K562 (cell line): ENCODE measurements around the gene OPRL1. TPM values are rescaled to one million over a fixed set of nuclear protein-coding genes. Genes with fewer than 3 reads are reported as not detected.

Experiments used
- ATAC-seq: fragments of 200-7000 bp; cut with Tn5 transposase; 3 replicates; pipeline ENCODE4 v1.9.1; 2020; ENCODE audit warnings: moderate library complexity
- BruUV-seq: library from RNA; stranded (reverse); fragments of 400-500 nt; replicated peaks from 2 replicates; lab custom pipeline; 2021; lab: Mats Ljungman, UMichigan
- CTCF ChIA-PET: fragments of 300-600 bp; formaldehyde crosslinking; extraction: SDS; loops from one replicate; lab custom pipeline; 2021; ENCODE audit warnings: low intra/inter-chr PET ratio; lab: Yijun Ruan, JAX
- POLR2A ChIA-PET: fragments of 300-600, 350-650 bp; sonication (Branson Sonifier 250); formaldehyde crosslinking; extraction: SDS; loops from one replicate; lab custom pipeline; 2021; ENCODE audit warnings: antibody characterized with exemption, inconsistent platforms; lab: Yijun Ruan, JAX
- DNase-seq, 4 experiments: peaks; one replicate each; pipeline versions ENCODE4 v3.0.0 to v3.0.0-alpha.2; 2011 to 2018; ENCODE audit warnings: low spot score in 3 of 4, mixed read lengths in 3 of 4; ENCODE audit errors: extremely low read depth in 1 of 4
- FAIRE-seq: peaks from 2 replicates; lab custom pipeline; 2011; peaks lifted over from hg19 to GRCh38; lab: Jason Lieb, UNC
- H2AFZ ChIP-seq: 2 replicates; pipeline ENCODE4 v1.6.0; 2011; ENCODE audit warnings: low read depth, low read length, control low read depth, inconsistent platforms
- H3K27ac ChIP-seq: fragments of 200-600 bp; 3 replicates; pipeline ENCODE4 v1.8.0; 2011; ENCODE audit warnings: low read depth, mild to moderate bottlenecking, control low read depth, inconsistent platforms, low read length, moderate library complexity, mixed read lengths; ENCODE audit errors: extremely low read depth
- H3K27me3 ChIP-seq, 2 experiments: fragments of 300-600 bp in 1 of 2; 2 replicates in 1 of 2; 3 replicates in 1 of 2; pipeline versions ENCODE4 v1.6.0 to v1.8.0; 2011; ENCODE audit warnings: inconsistent platforms in 2 of 2, low read length in 2 of 2, mild to moderate bottlenecking in 1 of 2, mixed read lengths in 1 of 2, moderate library complexity in 1 of 2; ENCODE audit not compliant: control insufficient read depth in 2 of 2, insufficient read depth in 2 of 2
- H3K36me3 ChIP-seq: fragments of 300-600 bp; 3 replicates; pipeline ENCODE4 v1.8.0; 2011; ENCODE audit warnings: mild to moderate bottlenecking, low read length, inconsistent platforms; ENCODE audit not compliant: control insufficient read depth, insufficient read depth
- H3K4me1 ChIP-seq, 2 experiments: fragments of 200-600 bp in 1 of 2; replicated peaks in 1 of 2; 2 replicates in 1 of 2; 3 replicates in 1 of 2; pipeline versions ENCODE4 v1.5.1 to v1.8.0; 2011; ENCODE audit warnings: inconsistent platforms in 2 of 2, low read length in 2 of 2, mild to moderate bottlenecking in 1 of 2, mixed read lengths in 1 of 2, moderate library complexity in 1 of 2; ENCODE audit not compliant: control insufficient read depth in 2 of 2, insufficient read depth in 2 of 2
- H3K4me2 ChIP-seq: 2 replicates; pipeline ENCODE4 v1.6.1; 2011; ENCODE audit warnings: low read length, control low read depth, inconsistent platforms, mixed read lengths; ENCODE audit not compliant: insufficient read depth
- H3K4me3 ChIP-seq: fragments of 200-600 bp; sonication (generic), shearing (Covaris generic); 2 replicates; pipeline ENCODE4 v1.5.1; 2016; ENCODE audit warnings: control low read depth, inconsistent platforms
- H3K79me2 ChIP-seq: fragments of 200-600 bp; 3 replicates; pipeline ENCODE4 v1.8.0; 2011; ENCODE audit warnings: low read length, inconsistent platforms; ENCODE audit not compliant: control insufficient read depth, insufficient read depth
- H3K9ac ChIP-seq, 2 experiments: 2 replicates each; pipeline versions ENCODE4 v1.6.0 to v1.6.1; 2011; ENCODE audit warnings: low read depth in 2 of 2, low read length in 2 of 2, control low read depth in 1 of 2, inconsistent platforms in 1 of 2, mild to moderate bottlenecking in 1 of 2, mixed read lengths in 1 of 2; ENCODE audit not compliant: insufficient read depth in 1 of 2
- H3K9me1 ChIP-seq: one replicate; pipeline ENCODE4 v1.6.0; 2011; ENCODE audit warnings: inconsistent platforms, mild to moderate bottlenecking, low read length, moderate library complexity; ENCODE audit not compliant: control insufficient read depth, insufficient read depth
- H3K9me3 ChIP-seq: replicated peaks from 2 replicates; pipeline ENCODE4 v1.5.1; 2011; ENCODE audit warnings: low read depth, low read length, inconsistent platforms; ENCODE audit not compliant: control insufficient read depth, insufficient read depth
- H4K20me1 ChIP-seq: replicated peaks from 2 replicates; pipeline ENCODE4 v1.6.1; 2011; ENCODE audit warnings: low read length, inconsistent platforms, mixed read lengths; ENCODE audit not compliant: control insufficient read depth, insufficient read depth
- CREB3L1 ChIP-seq: fragments of 450-650 bp; IDR thresholded peaks from 2 replicates; pipeline ENCODE4 v1.6.1; 2014; ENCODE audit warnings: low read depth, mild to moderate bottlenecking, moderate library complexity, borderline replicate concordance
- DPF2 ChIP-seq: fragments of 450-650 bp; IDR thresholded peaks from 2 replicates; pipeline ENCODE4 v1.6.1; 2016
- JUND ChIP-seq, 2 experiments: IDR thresholded peaks; 2 replicates in 1 of 2; 3 replicates in 1 of 2; pipeline ENCODE4 v1.6.1; 2011; ENCODE audit warnings: borderline replicate concordance in 2 of 2, low read depth in 2 of 2, low read length in 2 of 2, improper control_type of control experiment in 1 of 2, missing biosample characterization in 1 of 2, missing genetic modification characterization in 1 of 2, missing genetic modification reagents in 1 of 2
- PRDM10 ChIP-seq: fragments of 450-650 bp; IDR thresholded peaks from 2 replicates; pipeline ENCODE4 v1.6.1; 2018; ENCODE audit not compliant: partially characterized antibody
- RBM22 ChIP-seq: fragments of 200-400 bp; formaldehyde crosslinking; IDR thresholded peaks from 2 replicates; pipeline ENCODE4 v1.6.1; 2018; ENCODE audit warnings: low read length, low read depth; ENCODE audit not compliant: poor library complexity, severe bottlenecking
- SMAD4 ChIP-seq: fragments of 250-450 bp; sonication (Bioruptor Pico); conservative IDR thresholded peaks from 2 replicates; pipeline ENCODE4 v1.8.0; 2021; ENCODE audit warnings: inconsistent platforms, mild to moderate bottlenecking, moderate library complexity
- THRA ChIP-seq: fragments of 450-650 bp; IDR thresholded peaks from 2 replicates; pipeline ENCODE4 v1.6.1; 2017; ENCODE audit warnings: mild to moderate bottlenecking, moderate library complexity
- VEZF1 ChIP-seq: fragments of 200-800 bp; sonication (Bioruptor generic); IDR thresholded peaks from 2 replicates; pipeline ENCODE4 v1.6.1; 2017; ENCODE audit warnings: missing genetic modification characterization, missing compliant biosample characterization
- ZNF316 ChIP-seq: fragments of 450-650 bp; IDR thresholded peaks from 2 replicates; pipeline ENCODE4 v1.6.1; 2016
- WGBS: fragments of 100-300 bp; shearing (Covaris generic); methylation state at CpG from one replicate; pipeline ENCODE4 v1.1.6; 2016; ENCODE audit warnings: low coverage, mixed read lengths; ENCODE audit not compliant: insufficient coverage; ENCODE audit errors: missing lambda C conversion rate; 5-methylcytosine and 5-hydroxymethylcytosine counted together
- in situ Hi-C: fragments of 300-500 bp; cut with MboI; formaldehyde crosslinking; loops from 4 replicates; pipeline ENCODE4 v1.15.0; 2018; ENCODE audit warnings: inconsistent platforms, mixed read lengths
- intact Hi-C: fragments of 100-400 bp; cut with micrococcal nuclease; formaldehyde crosslinking; loops from 2 replicates; pipeline ENCODE4 v1.14.2; 2022
- polyA plus RNA-seq, 8 experiments: library from polyadenylated mRNA; depleted of rRNA in 4 of 8; stranded (reverse) in 5 of 8; unstranded in 3 of 8; fragments of >200 nt; fragmentation: Nextera tagmentation in 2 of 8; fragmentation: Illumina TruSeq in 1 of 8; extraction: Ambion mirVana in 2 of 8; extraction: Trizol in 1 of 8; gene quantifications; 2 replicates each; pipeline versions ENCODE4 v1.2.1 to v1.2.3, GENCODE V29; 2011 to 2014; ENCODE audit warnings: inconsistent platforms in 1 of 8, missing spikeins in 1 of 8
- total RNA-seq, 7 experiments: library from RNA; depleted of rRNA in 6 of 7; stranded (reverse); fragments of >200 nt in 6 of 7; fragmentation: Illumina TruSeq in 2 of 7; extraction: Trizol in 2 of 7; gene quantifications; 2 replicates each; pipeline versions ENCODE4 v1.2.1 to v1.2.3, GENCODE V29; 2011 to 2021; ENCODE audit warnings: low replicate concordance in 1 of 7

The OPRL1 gene
- total and polyA plus RNA-seq, 9 of the 15 experiments (the other 6 are each of a cell fraction or from before 2014, with no cell fraction given) = 0.06 to 0.33 (median 0.11) TPM; not detected in 2

- H3K27ac ChIP-seq = peak overlapping the region; percentile 64
- no peaks in the 10 kb centered on the region for H3K79me2 ChIP-seq
- ATAC-seq (0 out of 3 replicates have a peak, but pooled peaks have one; percentile 2), DNase-seq (peak; percentile 55 to 78 (median 64)), FAIRE-seq (peak; percentile 89)
- H3K9me1 ChIP-seq = peaks cover 3% of the 10 kb centered on the region
- CTCF ChIA-PET = interaction anchor here (0.5 to 0.6 kb wide), 2 partner anchors 500 to 595 kb away, joined by 3 read pairs; no protein-coding TSS in a partner anchor
- in situ Hi-C loops = no loop called here
- H3K36me3 ChIP-seq = peaks cover 35% of the 10 kb centered on the region; the same call in 2 of the 3 replicates
- peaks cover 25 to 77% of the 10 kb centered on the region in 2 experiments for H3K4me1 ChIP-seq
- no peak overlapping the region for H3K4me3 ChIP-seq
- H3K9ac ChIP-seq = peak overlapping the region; percentile 14 to 87
- no peaks in the 10 kb centered on the region for H4K20me1 ChIP-seq
- H3K4me2 ChIP-seq = peak overlapping the region; percentile 44; the same call in 1 of the 2 replicates
- no peaks in the 10 kb centered on the region for H3K27me3 ChIP-seq
- POLR2A ChIA-PET = interaction anchor here (0.7 to 1.0 kb wide), 4 partner anchors 14 to 505 kb away, joined by 3 read pairs; partner anchors contain the start of gene RTEL1
- H2AFZ ChIP-seq = 0 out of 2 replicates have a peak overlapping the region, but pooled peaks have one; percentile 25
- 42% methylated on average over 17 of the region's 17 CpGs for WGBS
- intact Hi-C loops = loop anchor here (5.0 kb wide), 2 partner anchors 86 to 499 kb away; partner anchors contain the start of gene PTK6
- BruUV-seq = no TSS peak
- no peaks in the 10 kb centered on the region for H3K9me3 ChIP-seq
- TF ChIP-seq JUND (IDR thresholded peaks at IDR 0.05; ENCODE audit: borderline replicate concordance, low read depth, low read length) = no peak; the same call in 1 of the 2 replicates
- no peak for TF ChIP-seq JUND (tag; IDR thresholded peaks at IDR 0.05; ENCODE audit: borderline replicate concordance, low read depth, low read length)
- TF ChIP-seq VEZF1 (CRISPR knock-in tag) = peak; percentile 32
- TF ChIP-seq PRDM10 = no peak
- TF ChIP-seq SMAD4 (CRISPR knock-in tag) = peak; percentile 61
- TF ChIP-seq THRA = no peak
- peak; percentile 44; the same call in 1 of the 2 replicates for TF ChIP-seq CREB3L1
- TF ChIP-seq DPF2 = 0 out of 2 replicates have a peak, but pooled peaks have one; percentile 45
- TF ChIP-seq ZNF316 = peak; percentile 84
- peak; percentile 37 for TF ChIP-seq RBM22
Measured at GRCh38 chr20:64036346-64037198, 43.3 kb upstream of the OPRL1 start.
